IMR-90 (cell line): Measurements from ENCODE around the gene TOP3B.

ENCODE experiments used
- CEBPB ChIP-seq: IDR thresholded peaks from 2 replicates; pipeline ENCODE4 v1.6.1; 2012; ENCODE audit warnings: low read depth, low read length, improper control_type of control experiment
- CHD1 ChIP-seq: IDR thresholded peaks from 2 replicates; pipeline ENCODE4 v1.6.1; 2012; ENCODE audit warnings: low read depth, low read length, improper control_type of control experiment
- FOS ChIP-seq: fragments of 150-350 bp; IDR thresholded peaks from 2 replicates; pipeline ENCODE4 v1.6.1; 2016; ENCODE audit warnings: low read depth, low read length
- MAFK ChIP-seq: IDR thresholded peaks from 2 replicates; pipeline ENCODE4 v1.6.1; 2012; ENCODE audit warnings: low read depth, low read length, improper control_type of control experiment
- MXI1 ChIP-seq: IDR thresholded peaks from 2 replicates; pipeline ENCODE4 v1.6.1; 2012; ENCODE audit warnings: low read depth, mild to moderate bottlenecking, low read length, moderate library complexity, borderline replicate concordance
- NFE2L2 ChIP-seq: fragments of 150-350 bp; IDR thresholded peaks from 2 replicates; pipeline ENCODE4 v1.6.1; 2016; ENCODE audit warnings: low read depth, mild to moderate bottlenecking, low read length
- POLR2A ChIP-seq: IDR thresholded peaks from 2 replicates; pipeline ENCODE4 v1.6.1; 2012; ENCODE audit warnings: mild to moderate bottlenecking, low read depth, low read length
- RAD21 ChIP-seq: IDR thresholded peaks from 2 replicates; pipeline ENCODE4 v1.6.1; 2012; ENCODE audit warnings: low read length, improper control_type of control experiment
- RCOR1 ChIP-seq: IDR thresholded peaks from 2 replicates; pipeline ENCODE4 v1.6.1; 2012; ENCODE audit warnings: mild to moderate bottlenecking, low read length, improper control_type of control experiment; ENCODE audit not compliant: insufficient replicate concordance
- RFX5 ChIP-seq: IDR thresholded peaks from 2 replicates; pipeline ENCODE4 v1.8.0; 2012; ENCODE audit warnings: low read depth, mild to moderate bottlenecking, low read length, moderate library complexity
- SMC3 ChIP-seq: fragments of 150-350 bp; IDR thresholded peaks from 2 replicates; pipeline ENCODE4 v1.6.1; 2016; ENCODE audit warnings: low read depth, mild to moderate bottlenecking, antibody characterized with exemption, low read length, moderate library complexity
- TF ChIP-seq, protein P1 (sequence below): conservative IDR thresholded peaks from 2 replicates; pipeline ENCODE4 v1.5.1; 2012; ENCODE audit warnings: mild to moderate bottlenecking, low read depth, low read length, improper control_type of control experiment
- TF ChIP-seq, protein P2 (sequence below): fragments of 150-350 bp; IDR thresholded peaks from 2 replicates; pipeline ENCODE4 v1.6.1; 2017; ENCODE audit warnings: mild to moderate bottlenecking, antibody characterized with exemption, low read length, low read depth

DNA sequence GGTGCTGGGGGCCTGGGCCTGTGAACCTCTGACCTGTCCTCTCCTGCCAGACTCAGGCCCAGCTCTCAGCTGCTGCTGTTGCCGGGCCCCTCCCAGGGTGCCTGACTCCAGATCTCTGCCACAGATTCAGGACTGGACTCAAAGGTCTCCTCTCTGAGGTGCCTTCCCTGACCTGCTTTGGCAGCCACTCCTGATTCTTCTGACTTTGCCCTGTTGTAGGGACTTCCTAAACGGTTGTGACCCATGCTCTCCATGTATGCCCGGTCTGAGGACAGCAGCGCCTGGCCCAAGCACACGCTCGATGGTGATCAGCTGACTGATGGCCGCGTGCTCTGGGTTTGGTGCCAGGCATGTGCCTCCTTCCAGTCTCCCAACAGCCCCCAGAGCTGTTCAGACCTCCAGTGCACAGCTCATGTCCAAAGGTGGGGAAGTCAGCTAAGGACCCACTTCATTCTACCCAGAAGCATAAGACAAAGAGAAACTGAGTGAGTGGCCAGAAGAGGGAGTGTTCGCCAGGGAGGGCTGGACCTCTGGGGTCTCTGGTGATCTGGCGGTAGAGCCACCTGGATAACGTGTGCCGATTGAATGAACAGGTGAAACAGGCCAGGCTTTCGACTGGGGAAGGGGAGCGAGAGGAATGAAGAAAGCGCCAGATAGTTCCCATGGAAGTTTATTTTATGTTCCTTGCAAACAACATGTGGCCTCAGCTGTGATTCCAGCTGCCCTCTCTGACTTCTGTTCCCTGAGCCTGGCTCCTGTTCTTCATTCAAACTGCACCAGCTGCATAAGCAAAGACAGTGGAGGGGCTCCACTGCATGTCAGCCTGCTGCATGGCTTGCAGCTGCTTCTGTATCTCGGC lies 8.1 kb upstream of the TOP3B start:
- TF ChIP-seq, protein P1, sequence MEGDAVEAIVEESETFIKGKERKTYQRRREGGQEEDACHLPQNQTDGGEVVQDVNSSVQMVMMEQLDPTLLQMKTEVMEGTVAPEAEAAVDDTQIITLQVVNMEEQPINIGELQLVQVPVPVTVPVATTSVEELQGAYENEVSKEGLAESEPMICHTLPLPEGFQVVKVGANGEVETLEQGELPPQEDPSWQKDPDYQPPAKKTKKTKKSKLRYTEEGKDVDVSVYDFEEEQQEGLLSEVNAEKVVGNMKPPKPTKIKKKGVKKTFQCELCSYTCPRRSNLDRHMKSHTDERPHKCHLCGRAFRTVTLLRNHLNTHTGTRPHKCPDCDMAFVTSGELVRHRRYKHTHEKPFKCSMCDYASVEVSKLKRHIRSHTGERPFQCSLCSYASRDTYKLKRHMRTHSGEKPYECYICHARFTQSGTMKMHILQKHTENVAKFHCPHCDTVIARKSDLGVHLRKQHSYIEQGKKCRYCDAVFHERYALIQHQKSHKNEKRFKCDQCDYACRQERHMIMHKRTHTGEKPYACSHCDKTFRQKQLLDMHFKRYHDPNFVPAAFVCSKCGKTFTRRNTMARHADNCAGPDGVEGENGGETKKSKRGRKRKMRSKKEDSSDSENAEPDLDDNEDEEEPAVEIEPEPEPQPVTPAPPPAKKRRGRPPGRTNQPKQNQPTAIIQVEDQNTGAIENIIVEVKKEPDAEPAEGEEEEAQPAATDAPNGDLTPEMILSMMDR, result no peak
- TF ChIP-seq SMC3 (no peak), CEBPB (no peak), POLR2A (no peak), RCOR1 (no peak), RAD21 (no peak), MXI1 (no peak), MAFK (no peak), CHD1 (no peak), RFX5 (no peak), FOS (no peak), NFE2L2 (no peak)
- TF ChIP-seq, protein P2, sequence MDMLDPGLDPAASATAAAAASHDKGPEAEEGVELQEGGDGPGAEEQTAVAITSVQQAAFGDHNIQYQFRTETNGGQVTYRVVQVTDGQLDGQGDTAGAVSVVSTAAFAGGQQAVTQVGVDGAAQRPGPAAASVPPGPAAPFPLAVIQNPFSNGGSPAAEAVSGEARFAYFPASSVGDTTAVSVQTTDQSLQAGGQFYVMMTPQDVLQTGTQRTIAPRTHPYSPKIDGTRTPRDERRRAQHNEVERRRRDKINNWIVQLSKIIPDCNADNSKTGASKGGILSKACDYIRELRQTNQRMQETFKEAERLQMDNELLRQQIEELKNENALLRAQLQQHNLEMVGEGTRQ, result no peak
